GM23338 (cell line): ENCODE data around the gene MAT2B. TPM values are rescaled to one million over a fixed set of nuclear protein-coding genes. Genes with fewer than 3 reads are reported as not detected.

Source experiments
- ATAC-seq: fragments of 200-7000 bp; cut with Tn5 transposase; 3 replicates; pipeline ENCODE4 v1.9.1; 2020
- DNase-seq: peaks from one replicate; pipeline ENCODE4 v3.0.0-alpha.2; 2015; ENCODE audit warnings: low spot score
- H2AFZ ChIP-seq: fragments of 200-600 bp; sonication (generic); 2 replicates; pipeline ENCODE4 v1.8.0; 2016; ENCODE audit warnings: antibody characterized with exemption, mild to moderate bottlenecking, moderate library complexity
- H3F3A ChIP-seq: fragments of 200-600 bp; sonication (generic); replicated peaks from 2 replicates; pipeline ENCODE4 v1.8.0; 2017; ENCODE audit warnings: antibody characterized with exemption, mixed run types, low read depth
- H3K27ac ChIP-seq: fragments of 200-600 bp; sonication (generic); 2 replicates; pipeline ENCODE4 v1.6.1; 2016; ENCODE audit warnings: low read depth
- H3K27me3 ChIP-seq: fragments of 200-600 bp; sonication (generic); 2 replicates; pipeline ENCODE4 v1.8.0; 2016; ENCODE audit warnings: mild to moderate bottlenecking, mixed run types, moderate library complexity; ENCODE audit not compliant: insufficient read depth
- H3K36me3 ChIP-seq: fragments of 200-600 bp; sonication (generic); 2 replicates; pipeline ENCODE4 v1.8.0; 2016; ENCODE audit warnings: mild to moderate bottlenecking; ENCODE audit not compliant: insufficient read depth
- H3K4me1 ChIP-seq: fragments of 200-600 bp; sonication (generic); 2 replicates; pipeline ENCODE4 v1.8.0; 2016; ENCODE audit warnings: mild to moderate bottlenecking, moderate library complexity; ENCODE audit not compliant: insufficient read depth
- H3K4me2 ChIP-seq: fragments of 200-600 bp; sonication (generic); 2 replicates; pipeline ENCODE4 v1.7.1; 2017; ENCODE audit warnings: mixed run types
- H3K4me3 ChIP-seq: fragments of 200-600 bp; sonication (generic); 2 replicates; pipeline ENCODE4 v1.6.1; 2016; ENCODE audit warnings: mixed run types
- H3K79me2 ChIP-seq: fragments of 200-600 bp; sonication (generic); replicated peaks from 2 replicates; pipeline ENCODE4 v1.8.0; 2017; ENCODE audit warnings: mild to moderate bottlenecking; ENCODE audit not compliant: insufficient read depth
- H3K9me2 ChIP-seq: fragments of 200-600 bp; sonication (generic); 2 replicates; pipeline ENCODE4 v1.8.0; 2017; ENCODE audit not compliant: insufficient read depth
- H4K20me1 ChIP-seq: fragments of 200-600 bp; sonication (generic); replicated peaks from 2 replicates; pipeline ENCODE4 v1.8.0; 2017; ENCODE audit warnings: mild to moderate bottlenecking; ENCODE audit not compliant: insufficient read depth
- H3K27ac Mint-ChIP-seq: 2 replicates; pipeline ENCODE4 v1.8.0; 2020; ENCODE audit warnings: inconsistent platforms, mild to moderate bottlenecking, moderate library complexity, mixed read lengths
- H3K27me3 Mint-ChIP-seq: 3 replicates; pipeline ENCODE4 v1.8.0; 2022; ENCODE audit warnings: low read depth, mild to moderate bottlenecking, moderate library complexity, mixed read lengths, inconsistent platforms; ENCODE audit not compliant: insufficient read depth, poor library complexity
- H3K36me3 Mint-ChIP-seq: 3 replicates; pipeline ENCODE4 v1.8.0; 2021; ENCODE audit warnings: low read depth, mild to moderate bottlenecking, inconsistent platforms, moderate library complexity, mixed read lengths
- H3K4me1 Mint-ChIP-seq: 3 replicates; pipeline ENCODE4 v1.8.0; 2020; ENCODE audit warnings: mild to moderate bottlenecking, inconsistent platforms, mixed read lengths
- H3K4me3 Mint-ChIP-seq: 3 replicates; pipeline ENCODE4 v1.8.0; 2021; ENCODE audit warnings: moderate library complexity, mild to moderate bottlenecking, inconsistent platforms, mixed read lengths
- H3K9me3 Mint-ChIP-seq: 3 replicates; pipeline ENCODE4 v1.8.0; 2020; ENCODE audit warnings: moderate library complexity, mild to moderate bottlenecking, inconsistent platforms, mixed read lengths
- ETS1 ChIP-seq: IDR thresholded peaks from 2 replicates; pipeline ENCODE4 v1.6.1; 2016; ENCODE audit warnings: antibody characterized with exemption
- EZH2 ChIP-seq: fragments of 200-600 bp; sonication (generic); IDR thresholded peaks from one replicate; pipeline ENCODE4 v1.8.0; 2017; ENCODE audit warnings: antibody characterized with exemption, mild to moderate bottlenecking, low read depth; ENCODE audit not compliant: unreplicated experiment
- JUNB ChIP-seq: IDR thresholded peaks from one replicate; pipeline ENCODE4 v1.6.1; 2016; ENCODE audit warnings: antibody characterized with exemption; ENCODE audit not compliant: unreplicated experiment
- NANOG ChIP-seq: IDR thresholded peaks from 2 replicates; pipeline ENCODE4 v1.6.1; 2016; ENCODE audit warnings: antibody characterized with exemption, borderline replicate concordance
- POLR2AphosphoS5 ChIP-seq: IDR thresholded peaks from 2 replicates; pipeline ENCODE4 v1.6.1; 2016; ENCODE audit warnings: antibody characterized with exemption, low read depth
- STAT1 ChIP-seq: IDR thresholded peaks from one replicate; pipeline ENCODE4 v1.6.1; 2016; ENCODE audit warnings: antibody characterized with exemption; ENCODE audit not compliant: unreplicated experiment
- ZNF114 ChIP-seq: fragments of 250-450 bp; sonication (Bioruptor Pico); IDR thresholded peaks from 2 replicates; pipeline ENCODE4 v1.5.0; 2020; ENCODE audit warnings: mild to moderate bottlenecking, moderate library complexity
- ZNF331 ChIP-seq: fragments of 250-450 bp; sonication (Bioruptor Pico); IDR thresholded peaks from 2 replicates; pipeline ENCODE4 v1.5.0; 2020; ENCODE audit warnings: low read depth, mild to moderate bottlenecking, moderate library complexity
- polyA plus RNA-seq: library from polyadenylated mRNA; unstranded; fragments of >200 nt; fragmentation: Nextera tagmentation; extraction: Ambion mirVana; gene quantifications from 2 replicates; pipeline ENCODE4 v1.2.1, GENCODE V29; 2016
- total RNA-seq: library from RNA; depleted of rRNA; stranded (reverse); fragments of >200 nt; shearing (Covaris generic); gene quantifications from 2 replicates; pipeline ENCODE4 v1.2.3, GENCODE V29; 2014
- TF ChIP-seq, protein P1 (sequence below), 2 experiments: fragments of 200-600 bp in 1 of 2; sonication (generic) in 1 of 2; conservative IDR thresholded peaks; 2 replicates each; pipeline versions ENCODE4 v1.5.1 to v1.6.1; 2016 to 2017; ENCODE audit warnings: antibody characterized with exemption in 2 of 2, low read depth in 2 of 2, mild to moderate bottlenecking in 2 of 2, moderate library complexity in 1 of 2

The MAT2B gene
- total and polyA plus RNA-seq, 2 experiments from 2014 or later, result 81.4 to 120 TPM

- peaks cover 27% of the 10 kb centered on the region for H3K36me3 Mint-ChIP-seq
- Histone ChIP-seq H3K4me2 (peak overlapping the region; percentile 29), H4K20me1 (peaks cover 17% of the 10 kb centered on the region), H2AFZ (no peak overlapping the region), H3F3A (no peaks in the 10 kb centered on the region), H3K4me1 (peaks cover 19% of the 10 kb centered on the region), H3K4me3 (peak overlapping the region; percentile 58), H3K27ac (peak overlapping the region; percentile 89), H3K9me2 (no peaks in the 10 kb centered on the region), H3K79me2 (peaks cover 37% of the 10 kb centered on the region), H3K36me3 (no peaks in the 10 kb centered on the region), H3K27me3 (no peaks in the 10 kb centered on the region)
- H3K27ac Mint-ChIP-seq, result peak overlapping the region; percentile 99
- H3K4me3 Mint-ChIP-seq, result peak overlapping the region; percentile 96
- H3K4me1 Mint-ChIP-seq, result peaks cover 21% of the 10 kb centered on the region
- H3K27me3 Mint-ChIP-seq, result peaks cover 16% of the 10 kb centered on the region
- no peak for TF ChIP-seq NANOG
- TF ChIP-seq, protein P1, sequence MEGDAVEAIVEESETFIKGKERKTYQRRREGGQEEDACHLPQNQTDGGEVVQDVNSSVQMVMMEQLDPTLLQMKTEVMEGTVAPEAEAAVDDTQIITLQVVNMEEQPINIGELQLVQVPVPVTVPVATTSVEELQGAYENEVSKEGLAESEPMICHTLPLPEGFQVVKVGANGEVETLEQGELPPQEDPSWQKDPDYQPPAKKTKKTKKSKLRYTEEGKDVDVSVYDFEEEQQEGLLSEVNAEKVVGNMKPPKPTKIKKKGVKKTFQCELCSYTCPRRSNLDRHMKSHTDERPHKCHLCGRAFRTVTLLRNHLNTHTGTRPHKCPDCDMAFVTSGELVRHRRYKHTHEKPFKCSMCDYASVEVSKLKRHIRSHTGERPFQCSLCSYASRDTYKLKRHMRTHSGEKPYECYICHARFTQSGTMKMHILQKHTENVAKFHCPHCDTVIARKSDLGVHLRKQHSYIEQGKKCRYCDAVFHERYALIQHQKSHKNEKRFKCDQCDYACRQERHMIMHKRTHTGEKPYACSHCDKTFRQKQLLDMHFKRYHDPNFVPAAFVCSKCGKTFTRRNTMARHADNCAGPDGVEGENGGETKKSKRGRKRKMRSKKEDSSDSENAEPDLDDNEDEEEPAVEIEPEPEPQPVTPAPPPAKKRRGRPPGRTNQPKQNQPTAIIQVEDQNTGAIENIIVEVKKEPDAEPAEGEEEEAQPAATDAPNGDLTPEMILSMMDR (conservative IDR thresholded peaks at IDR 0.05; ENCODE audit: low read depth in 2 of 2), result no peak
- TF ChIP-seq JUNB, result no peak
- TF ChIP-seq ZNF331 (CRISPR knock-in tag), result no peak
- TF ChIP-seq POLR2AphosphoS5, result no peak
- TF ChIP-seq ZNF114, result no peak
- no peak for TF ChIP-seq ETS1
- TF ChIP-seq EZH2, result no peak
- H3K9me3 Mint-ChIP-seq, result no peaks in the 10 kb centered on the region; the same call in 2 of the 3 replicates
- ATAC-seq, result no peak
- peak; percentile 43 for DNase-seq
Measured at GRCh38 chr5:163502521-163502920, 2.9 kb upstream of the MAT2B start.

GRCh38 chr5:163503106-163504078 is 2.0 kb upstream of the MAT2B start:
- TF ChIP-seq NANOG (0 out of 2 replicates have a peak, but pooled peaks have one; percentile 29), POLR2AphosphoS5 (peak; percentile 95), STAT1 (no peak), ZNF114 (no peak), ETS1 (peak; percentile 10; the same call in 1 of the 2 replicates)
- TF ChIP-seq, protein P1 (conservative IDR thresholded peaks at IDR 0.05; ENCODE audit: low read depth in 2 of 2), result peak; percentile 12 to 59; a peak in 3 of 4 replicates
- peak overlapping the region; percentile 58 for H3K4me3 ChIP-seq
- H3K9me2 ChIP-seq, result no peaks in the 10 kb centered on the region
- DNase-seq (peak; percentile 95), ATAC-seq (peak; percentile 59)
- H3K36me3 Mint-ChIP-seq, result peaks cover 27% of the 10 kb centered on the region
- H3K4me1 ChIP-seq, result peaks cover 26% of the 10 kb centered on the region
- no peaks in the 10 kb centered on the region; the same call in 2 of the 3 replicates for H3K9me3 Mint-ChIP-seq
- H3K27me3 Mint-ChIP-seq, result peaks cover 16% of the 10 kb centered on the region
- H3K27ac Mint-ChIP-seq, result peak overlapping the region; percentile 99
- no peaks in the 10 kb centered on the region for H3K27me3 ChIP-seq
- H3K79me2 ChIP-seq, result peaks cover 46% of the 10 kb centered on the region
- H4K20me1 ChIP-seq, result peaks cover 19% of the 10 kb centered on the region
- H3K27ac ChIP-seq, result peak overlapping the region; percentile 95
- H3F3A ChIP-seq, result no peaks in the 10 kb centered on the region
- H3K4me1 Mint-ChIP-seq, result peaks cover 29% of the 10 kb centered on the region
- H3K36me3 ChIP-seq, result no peaks in the 10 kb centered on the region
- peak overlapping the region; percentile 96 for H3K4me3 Mint-ChIP-seq
- H2AFZ ChIP-seq, result no peak overlapping the region
- H3K4me2 ChIP-seq, result peak overlapping the region; percentile 76
